K562 (cell line): ENCODE measurements around the gene CBL. TPM values are rescaled to one million over a fixed set of nuclear protein-coding genes. Genes with fewer than 3 reads are reported as not detected.

ENCODE experiments used
- COPS2 ChIP-seq: fragments of 450-650 bp; conservative IDR thresholded peaks from 2 replicates; pipeline ENCODE4 v1.6.1; 2016; ENCODE audit warnings: mild to moderate bottlenecking, moderate library complexity
- FOXK1 ChIP-seq: sonication (generic); formaldehyde crosslinking; IDR thresholded peaks from 2 replicates; pipeline ENCODE4 v1.8.0; 2022; ENCODE audit warnings: missing genetic modification reagents, mild to moderate bottlenecking, borderline replicate concordance
- JUN ChIP-seq, 2 experiments: sonication (generic) in 1 of 2; formaldehyde crosslinking in 1 of 2; IDR thresholded peaks; 2 replicates each; pipeline versions ENCODE4 v1.6.1 to v1.8.0; 2012 to 2022; ENCODE audit warnings: borderline replicate concordance in 2 of 2, mild to moderate bottlenecking in 2 of 2, improper control_type of control experiment in 1 of 2, low read depth in 1 of 2, low read length in 1 of 2, missing genetic modification reagents in 1 of 2
- MBD2 ChIP-seq: sonication (generic); IDR thresholded peaks from 2 replicates; pipeline ENCODE4 v1.6.1; 2016; ENCODE audit warnings: low read depth, borderline replicate concordance
- NFATC3 ChIP-seq: fragments of 450-650 bp; IDR thresholded peaks from 2 replicates; pipeline ENCODE4 v1.6.1; 2017; ENCODE audit warnings: mild to moderate bottlenecking
- SMAD4 ChIP-seq: fragments of 250-450 bp; sonication (Bioruptor Pico); conservative IDR thresholded peaks from 2 replicates; pipeline ENCODE4 v1.8.0; 2021; ENCODE audit warnings: inconsistent platforms, mild to moderate bottlenecking, moderate library complexity
- ZNF124 ChIP-seq: sonication (generic); formaldehyde crosslinking; IDR thresholded peaks from 2 replicates; pipeline ENCODE4 v1.8.1; 2022; ENCODE audit warnings: missing genetic modification reagents
- ZNF232 ChIP-seq: sonication (generic); formaldehyde crosslinking; IDR thresholded peaks from 2 replicates; pipeline ENCODE4 v1.8.0; 2022; ENCODE audit warnings: mild to moderate bottlenecking, missing genetic modification reagents
- ZNF431 ChIP-seq: sonication (generic); formaldehyde crosslinking; IDR thresholded peaks from 2 replicates; pipeline ENCODE4 v1.8.0; 2022; ENCODE audit warnings: mild to moderate bottlenecking, missing genetic modification reagents
- polyA plus RNA-seq, 8 experiments: library from polyadenylated mRNA; depleted of rRNA in 4 of 8; stranded (reverse) in 5 of 8; unstranded in 3 of 8; fragments of >200 nt; fragmentation: Nextera tagmentation in 2 of 8; fragmentation: Illumina TruSeq in 1 of 8; extraction: Ambion mirVana in 2 of 8; extraction: Trizol in 1 of 8; gene quantifications; 2 replicates each; pipeline versions ENCODE4 v1.2.1 to v1.2.3, GENCODE V29; 2011 to 2014; ENCODE audit warnings: inconsistent platforms in 1 of 8, missing spikeins in 1 of 8
- total RNA-seq, 7 experiments: library from RNA; depleted of rRNA in 6 of 7; stranded (reverse); fragments of >200 nt in 6 of 7; fragmentation: Illumina TruSeq in 2 of 7; extraction: Trizol in 2 of 7; gene quantifications; 2 replicates each; pipeline versions ENCODE4 v1.2.1 to v1.2.3, GENCODE V29; 2011 to 2021; ENCODE audit warnings: low replicate concordance in 1 of 7
- TF ChIP-seq, protein P1 (sequence below): fragments of 450-650 bp; formaldehyde crosslinking; IDR thresholded peaks from 2 replicates; pipeline ENCODE4 v1.4.0; 2020; ENCODE audit warnings: mild to moderate bottlenecking, moderate library complexity
- TF ChIP-seq, protein P2 (sequence below): fragments of 250-450 bp; sonication (Bioruptor Pico); IDR thresholded peaks from 2 replicates; pipeline ENCODE4 v1.4.0; 2020; ENCODE audit warnings: mild to moderate bottlenecking, moderate library complexity, borderline replicate concordance
- TF ChIP-seq, protein P3 (sequence below): fragments of 450-650 bp; IDR thresholded peaks from 2 replicates; pipeline ENCODE4 v1.7.0; 2016; ENCODE audit warnings: borderline replicate concordance

CBL gene
- total and polyA plus RNA-seq, 9 of the 15 experiments (the other 6 are each of a cell fraction or from before 2014, with no cell fraction given) = 3.2 to 24.9 (median 9.9) TPM

DNA sequence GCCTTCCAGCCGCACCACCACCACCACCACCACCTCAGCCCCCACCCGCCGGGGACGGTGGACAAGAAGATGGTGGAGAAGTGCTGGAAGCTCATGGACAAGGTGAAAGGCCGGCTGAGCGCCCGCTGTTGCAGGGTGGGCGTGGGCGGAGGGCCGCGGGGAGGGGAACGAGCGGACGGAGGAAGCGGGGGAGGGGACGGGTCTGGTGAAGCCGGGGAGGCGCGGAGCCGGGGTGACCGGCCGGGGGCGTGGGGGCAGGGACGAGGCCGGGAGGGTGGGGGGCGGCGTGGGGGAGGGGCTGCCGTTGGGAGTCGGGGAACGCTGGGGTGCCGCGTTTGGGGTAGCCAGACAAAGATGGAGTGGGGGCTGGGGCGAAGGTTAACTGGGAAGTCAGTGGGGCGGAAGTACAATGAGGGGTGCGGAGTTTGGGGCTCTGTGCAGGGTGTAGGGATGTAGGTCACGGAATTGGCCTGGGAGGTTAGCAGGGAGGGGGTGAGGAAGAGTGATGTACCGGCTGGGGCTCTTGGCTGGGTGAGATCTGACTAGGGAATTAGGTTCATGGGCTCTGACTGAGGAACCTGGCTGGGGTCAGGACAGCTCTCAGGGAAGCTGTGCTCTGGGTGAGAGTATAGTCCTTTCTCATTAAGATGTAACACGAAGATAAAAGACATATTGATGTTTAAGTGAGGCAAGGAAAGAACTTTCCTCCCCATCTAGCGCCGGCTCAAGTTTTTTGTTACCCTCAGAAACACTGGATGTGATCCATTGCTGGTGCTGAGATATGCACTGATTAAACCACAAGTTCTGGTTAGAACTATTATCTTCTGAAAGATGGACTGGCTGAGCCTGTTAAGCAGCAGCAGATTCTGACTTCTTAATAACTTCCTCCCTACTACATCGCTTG, 624 bp downstream of the CBL start (continued):
- TF ChIP-seq JUN (IDR thresholded peaks at IDR 0.05; ENCODE audit: borderline replicate concordance, low read depth, low read length) = no peak
- TF ChIP-seq JUN (CRISPR knock-in tag; IDR thresholded peaks at IDR 0.05; ENCODE audit: borderline replicate concordance) = no peak
- TF ChIP-seq, protein P1, sequence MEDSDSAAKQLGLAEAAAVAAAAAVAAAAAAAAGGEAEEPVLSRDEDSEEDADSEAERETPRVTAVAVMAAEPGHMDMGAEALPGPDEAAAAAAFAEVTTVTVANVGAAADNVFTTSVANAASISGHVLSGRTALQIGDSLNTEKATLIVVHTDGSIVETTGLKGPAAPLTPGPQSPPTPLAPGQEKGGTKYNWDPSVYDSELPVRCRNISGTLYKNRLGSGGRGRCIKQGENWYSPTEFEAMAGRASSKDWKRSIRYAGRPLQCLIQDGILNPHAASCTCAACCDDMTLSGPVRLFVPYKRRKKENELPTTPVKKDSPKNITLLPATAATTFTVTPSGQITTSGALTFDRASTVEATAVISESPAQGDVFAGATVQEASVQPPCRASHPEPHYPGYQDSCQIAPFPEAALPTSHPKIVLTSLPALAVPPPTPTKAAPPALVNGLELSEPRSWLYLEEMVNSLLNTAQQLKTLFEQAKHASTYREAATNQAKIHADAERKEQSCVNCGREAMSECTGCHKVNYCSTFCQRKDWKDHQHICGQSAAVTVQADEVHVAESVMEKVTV = no peak
- TF ChIP-seq, protein P2, sequence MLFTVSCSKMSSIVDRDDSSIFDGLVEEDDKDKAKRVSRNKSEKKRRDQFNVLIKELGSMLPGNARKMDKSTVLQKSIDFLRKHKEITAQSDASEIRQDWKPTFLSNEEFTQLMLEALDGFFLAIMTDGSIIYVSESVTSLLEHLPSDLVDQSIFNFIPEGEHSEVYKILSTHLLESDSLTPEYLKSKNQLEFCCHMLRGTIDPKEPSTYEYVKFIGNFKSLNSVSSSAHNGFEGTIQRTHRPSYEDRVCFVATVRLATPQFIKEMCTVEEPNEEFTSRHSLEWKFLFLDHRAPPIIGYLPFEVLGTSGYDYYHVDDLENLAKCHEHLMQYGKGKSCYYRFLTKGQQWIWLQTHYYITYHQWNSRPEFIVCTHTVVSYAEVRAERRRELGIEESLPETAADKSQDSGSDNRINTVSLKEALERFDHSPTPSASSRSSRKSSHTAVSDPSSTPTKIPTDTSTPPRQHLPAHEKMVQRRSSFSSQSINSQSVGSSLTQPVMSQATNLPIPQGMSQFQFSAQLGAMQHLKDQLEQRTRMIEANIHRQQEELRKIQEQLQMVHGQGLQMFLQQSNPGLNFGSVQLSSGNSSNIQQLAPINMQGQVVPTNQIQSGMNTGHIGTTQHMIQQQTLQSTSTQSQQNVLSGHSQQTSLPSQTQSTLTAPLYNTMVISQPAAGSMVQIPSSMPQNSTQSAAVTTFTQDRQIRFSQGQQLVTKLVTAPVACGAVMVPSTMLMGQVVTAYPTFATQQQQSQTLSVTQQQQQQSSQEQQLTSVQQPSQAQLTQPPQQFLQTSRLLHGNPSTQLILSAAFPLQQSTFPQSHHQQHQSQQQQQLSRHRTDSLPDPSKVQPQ (CRISPR knock-in tag) = no peak
- no peak for TF ChIP-seq FOXK1
- no peak for TF ChIP-seq NFATC3
- TF ChIP-seq SMAD4 (CRISPR knock-in tag) = no peak; the same call in none of the 2 replicates
- TF ChIP-seq, protein P3, sequence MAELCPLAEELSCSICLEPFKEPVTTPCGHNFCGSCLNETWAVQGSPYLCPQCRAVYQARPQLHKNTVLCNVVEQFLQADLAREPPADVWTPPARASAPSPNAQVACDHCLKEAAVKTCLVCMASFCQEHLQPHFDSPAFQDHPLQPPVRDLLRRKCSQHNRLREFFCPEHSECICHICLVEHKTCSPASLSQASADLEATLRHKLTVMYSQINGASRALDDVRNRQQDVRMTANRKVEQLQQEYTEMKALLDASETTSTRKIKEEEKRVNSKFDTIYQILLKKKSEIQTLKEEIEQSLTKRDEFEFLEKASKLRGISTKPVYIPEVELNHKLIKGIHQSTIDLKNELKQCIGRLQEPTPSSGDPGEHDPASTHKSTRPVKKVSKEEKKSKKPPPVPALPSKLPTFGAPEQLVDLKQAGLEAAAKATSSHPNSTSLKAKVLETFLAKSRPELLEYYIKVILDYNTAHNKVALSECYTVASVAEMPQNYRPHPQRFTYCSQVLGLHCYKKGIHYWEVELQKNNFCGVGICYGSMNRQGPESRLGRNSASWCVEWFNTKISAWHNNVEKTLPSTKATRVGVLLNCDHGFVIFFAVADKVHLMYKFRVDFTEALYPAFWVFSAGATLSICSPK = no peak
- no peak for TF ChIP-seq COPS2
- no peak; the same call in 1 of the 2 replicates for TF ChIP-seq MBD2
- TF ChIP-seq ZNF431 = no peak
- no peak for TF ChIP-seq ZNF232 (CRISPR knock-in tag)
- no peak for TF ChIP-seq ZNF124
- TF ChIP-seq, all 486 proteins: peak for 31
